Retina (tissue), 1 donor: Measurements from ENCODE around the gene UNC13D.
"Not testable (repeated sequence)": the region's sequence is repeated elsewhere in the genome, so short reads cannot be mapped to it uniquely, and the experiment has no call there.

ENCODE experiments used
- DNase-seq: peaks from one replicate; pipeline ENCODE4 v3.0.0-alpha.2; 2016

UNC13D gene

GRCh38 chr17:75791254-75791653 lies 53.0 kb downstream of the UNC13D start:
- no peak for DNase-seq

- DNase-seq = peak; percentile 99
Observed at GRCh38 chr17:75785016-75785890, 59.0 kb downstream of the UNC13D start.

DNA sequence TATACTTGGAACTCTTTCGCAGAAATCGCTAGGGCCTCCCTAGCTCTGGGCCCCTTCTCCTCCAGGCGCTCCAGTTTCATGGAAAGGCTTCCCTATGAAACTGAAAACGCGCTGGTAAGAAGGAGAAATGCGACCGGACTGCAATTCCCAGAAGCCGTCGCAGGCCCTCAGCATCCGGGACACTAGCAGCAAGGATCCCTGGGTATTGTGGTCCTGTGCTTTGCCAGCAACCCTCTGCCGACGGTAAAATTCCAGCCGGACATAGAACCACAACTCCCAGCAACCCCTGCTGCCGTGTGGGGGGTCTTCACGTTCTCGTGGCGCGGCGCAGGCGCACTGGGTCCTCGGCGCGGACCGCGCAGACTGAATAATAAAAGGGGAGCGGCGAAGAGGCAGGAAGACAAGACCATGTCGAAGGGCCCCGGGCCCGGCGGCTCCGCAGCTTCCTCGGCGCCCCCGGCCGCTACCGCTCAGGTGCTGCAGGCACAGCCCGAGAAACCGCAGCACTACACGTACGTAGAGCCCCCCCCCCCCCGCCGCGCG lies 59.7 kb downstream of the UNC13D start, which contains the start of gene UNK:
UNK (plus strand) TSS at position 334 of the 543 bp plus-strand sequence; CDS start at position 409, 75 bp downstream.
- peak; percentile 100 for DNase-seq

DNA sequence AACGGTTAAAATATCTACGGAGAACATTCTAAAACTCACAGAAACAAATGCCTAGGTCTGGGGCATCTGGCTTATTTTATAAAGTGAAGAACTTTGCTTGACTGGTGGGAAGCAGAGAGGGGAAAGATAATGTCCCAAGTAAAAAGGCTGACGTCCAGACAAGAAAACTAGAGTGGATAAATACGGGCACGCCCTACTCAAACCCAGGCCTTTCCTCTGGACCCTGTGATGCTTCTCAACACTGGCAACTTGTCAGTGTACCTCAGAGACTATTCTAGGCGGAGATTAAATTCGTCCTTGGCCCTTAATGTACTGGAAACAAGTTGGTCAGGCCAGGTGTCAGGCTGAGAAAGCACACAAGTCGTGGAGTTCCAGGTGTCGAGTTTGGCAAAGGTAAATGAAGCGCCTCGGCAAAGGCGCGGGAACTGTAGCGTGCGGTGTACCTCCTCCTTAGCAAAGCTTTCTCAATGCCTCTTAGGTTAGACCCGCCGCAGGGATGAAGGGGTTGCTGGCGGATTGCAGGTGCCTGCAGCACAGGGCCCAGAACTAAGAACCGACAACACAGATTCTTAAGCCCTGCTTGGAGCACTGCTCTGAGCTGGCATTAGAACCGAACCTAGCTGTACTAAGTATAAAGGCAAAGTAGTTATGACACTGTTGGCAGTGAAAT lies 60.3 kb downstream of the UNC13D start:
- DNase-seq = no peak

GRCh38 chr17:75783069-75783783 lies 61.0 kb downstream of the UNC13D start:
- no peak for DNase-seq

- no peak for DNase-seq
Observed at GRCh38 chr17:75779987-75780889, 64.0 kb downstream of the UNC13D start.

DNA sequence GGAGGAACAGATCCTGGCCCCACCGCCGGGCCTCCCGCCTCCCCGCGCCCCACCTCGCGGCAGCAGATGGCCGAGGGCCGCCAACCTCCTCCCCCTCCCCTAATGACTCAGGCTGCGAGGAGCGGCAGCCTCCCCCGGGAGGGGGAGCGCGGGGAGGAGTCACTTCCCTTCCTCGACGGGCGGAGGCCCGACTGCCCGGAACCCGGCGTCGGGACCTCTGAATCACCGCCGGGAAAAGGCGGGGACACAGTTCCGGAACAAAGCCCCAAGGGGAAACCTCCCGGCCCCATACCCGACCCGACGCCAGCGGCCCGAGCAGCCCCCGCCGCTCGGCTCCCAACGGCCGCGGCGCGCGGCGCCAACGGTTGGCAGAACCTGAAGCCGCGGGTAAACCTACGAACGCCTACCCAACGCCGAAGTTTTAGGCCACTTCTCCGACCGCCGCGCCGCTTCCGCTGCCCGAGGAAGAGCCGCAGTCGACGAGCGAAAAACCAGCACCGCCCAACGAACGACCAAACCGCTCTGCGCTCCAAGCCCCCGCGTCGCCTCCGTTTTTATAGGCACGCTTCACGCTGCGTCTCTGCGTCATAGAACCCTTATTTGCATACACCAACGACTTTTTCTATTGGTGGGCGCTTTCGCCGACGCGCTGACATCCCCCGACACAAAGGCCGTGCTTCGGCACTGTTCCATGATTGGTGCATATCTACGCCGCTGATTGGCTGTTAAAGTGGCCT lies 64.8 kb downstream of the UNC13D start:
- peak; percentile 97 for DNase-seq

DNA sequence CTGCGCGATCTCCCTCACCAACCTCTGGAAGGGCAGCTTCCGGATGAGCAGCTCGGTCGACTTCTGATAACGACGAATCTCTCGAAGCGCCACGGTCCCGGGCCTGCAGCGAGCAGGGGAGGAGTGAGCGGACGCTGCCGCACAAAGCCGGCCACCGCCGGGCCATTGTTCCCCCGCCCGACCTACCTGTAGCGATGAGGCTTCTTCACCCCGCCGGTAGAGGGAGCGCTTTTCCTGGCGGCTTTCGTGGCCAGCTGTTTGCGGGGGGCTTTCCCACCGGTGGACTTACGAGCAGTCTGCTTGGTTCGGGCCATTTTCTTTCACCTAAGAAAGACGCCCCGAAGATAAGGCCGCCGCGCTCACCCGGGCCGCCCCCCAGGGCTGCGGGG lies 65.3 kb downstream of the UNC13D start:
- DNase-seq = peak; percentile 73

DNA sequence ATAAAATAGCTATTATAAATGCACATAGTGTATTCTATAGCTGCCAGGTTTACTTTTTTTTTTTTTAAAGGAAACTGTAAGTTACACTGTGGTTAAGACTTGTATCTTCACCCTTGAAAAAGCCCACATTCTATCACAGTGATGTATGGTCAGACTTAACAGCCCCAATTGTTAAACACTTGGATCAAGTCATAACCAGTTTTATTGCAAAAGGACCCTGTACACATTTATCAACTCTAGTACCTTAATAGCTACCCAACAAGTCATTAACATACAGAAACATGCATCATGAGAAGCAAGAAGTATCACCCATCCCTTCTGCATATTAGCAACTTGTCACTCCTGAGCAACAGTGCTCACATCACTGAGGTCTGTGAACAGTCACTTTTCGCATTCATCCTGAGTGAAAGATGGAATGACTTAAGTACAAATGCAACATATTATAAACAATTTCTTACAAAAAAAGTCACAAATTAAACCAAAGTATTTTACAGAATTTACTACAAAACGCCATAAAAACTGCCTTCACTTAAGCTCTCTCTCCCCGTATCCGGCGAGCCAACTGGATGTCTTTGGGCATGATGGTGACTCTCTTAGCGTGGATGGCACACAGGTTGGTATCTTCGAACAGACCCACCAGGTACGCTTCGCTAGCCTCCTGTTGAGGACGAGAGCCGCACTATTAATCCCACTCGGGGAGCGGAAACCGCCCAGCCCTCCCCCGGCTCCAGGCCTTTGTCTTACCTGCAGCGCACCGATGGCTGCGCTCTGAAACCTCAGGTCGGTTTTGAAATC lies 65.9 kb downstream of the UNC13D start:
- not testable (repeated sequence) for DNase-seq

- DNase-seq = no peak
Observed at GRCh38 chr17:75777296-75777922, 66.8 kb downstream of the UNC13D start.
